K562 (cell line): ENCODE results near the gene MPIG6B. TPM values are rescaled to one million over a fixed set of nuclear protein-coding genes. Genes with fewer than 3 reads are reported as not detected.

Source experiments
- ARID2 ChIP-seq: fragments of 450-650 bp; IDR thresholded peaks from 2 replicates; pipeline ENCODE4 v1.6.1; 2017; ENCODE audit warnings: antibody characterized with exemption, mild to moderate bottlenecking
- BHLHE40 ChIP-seq: IDR thresholded peaks from 2 replicates; pipeline ENCODE4 v1.6.1; 2011; ENCODE audit warnings: low read length, improper control_type of control experiment
- CBX5 ChIP-seq: IDR thresholded peaks from 2 replicates; pipeline ENCODE4 v1.6.1; 2014; ENCODE audit warnings: low read depth, borderline replicate concordance
- CXXC5 ChIP-seq: fragments of 250-450 bp; sonication (Bioruptor Pico); IDR thresholded peaks from 2 replicates; pipeline ENCODE4 v1.8.0; 2022; ENCODE audit warnings: inconsistent platforms, mild to moderate bottlenecking, moderate library complexity
- DMBX1 ChIP-seq: fragments of 250-450 bp; sonication (Bioruptor Pico); IDR thresholded peaks from 2 replicates; pipeline ENCODE4 v1.8.0; 2022; ENCODE audit warnings: inconsistent platforms, mild to moderate bottlenecking, moderate library complexity, borderline replicate concordance
- MECOM ChIP-seq: fragments of 250-450 bp; sonication (Bioruptor Pico); IDR thresholded peaks from 2 replicates; pipeline ENCODE4 v1.8.0; 2022; ENCODE audit warnings: inconsistent platforms
- MTA1 ChIP-seq: fragments of 450-650 bp; IDR thresholded peaks from 2 replicates; pipeline ENCODE4 v1.6.1; 2017; ENCODE audit warnings: borderline replicate concordance
- MTA2 ChIP-seq: fragments of 450-650 bp; IDR thresholded peaks from 2 replicates; pipeline ENCODE4 v1.6.1; 2016; ENCODE audit warnings: low read depth
- MYNN ChIP-seq, 2 experiments: sonication (generic); formaldehyde crosslinking in 1 of 2; IDR thresholded peaks; 2 replicates each; pipeline versions ENCODE4 v1.5.0 to v1.6.1; 2016 to 2020; ENCODE audit warnings: antibody characterized with exemption in 1 of 2, missing genetic modification reagents in 1 of 2
- PHF8 ChIP-seq: fragments of 200-600 bp; sonication (generic); IDR thresholded peaks from 2 replicates; pipeline ENCODE4 v1.6.1; 2012; ENCODE audit warnings: mixed run types, mild to moderate bottlenecking, inconsistent platforms, low read length, moderate library complexity, borderline replicate concordance
- ZKSCAN1 ChIP-seq: fragments of 150-350 bp; IDR thresholded peaks from 2 replicates; pipeline ENCODE4 v1.6.1; 2016; ENCODE audit warnings: low read depth, low read length
- ZNF274 ChIP-seq: IDR thresholded peaks from 2 replicates; pipeline ENCODE4 v1.6.1; 2011; ENCODE audit warnings: low read depth, mild to moderate bottlenecking, low read length, moderate library complexity, borderline replicate concordance
- ZNF384 ChIP-seq: IDR thresholded peaks from 2 replicates; pipeline ENCODE4 v1.6.1; 2012; ENCODE audit warnings: low read depth, low read length, improper control_type of control experiment
- ZNF668 ChIP-seq: fragments of 250-450 bp; sonication (Bioruptor Pico); IDR thresholded peaks from 2 replicates; pipeline ENCODE4 v1.8.0; 2022; ENCODE audit warnings: mild to moderate bottlenecking, inconsistent platforms
- polyA plus RNA-seq, 8 experiments: library from polyadenylated mRNA; depleted of rRNA in 4 of 8; stranded (reverse) in 5 of 8; unstranded in 3 of 8; fragments of >200 nt; fragmentation: Nextera tagmentation in 2 of 8; fragmentation: Illumina TruSeq in 1 of 8; extraction: Ambion mirVana in 2 of 8; extraction: Trizol in 1 of 8; gene quantifications; 2 replicates each; pipeline versions ENCODE4 v1.2.1 to v1.2.3, GENCODE V29; 2011 to 2014; ENCODE audit warnings: inconsistent platforms in 1 of 8, missing spikeins in 1 of 8
- total RNA-seq, 7 experiments: library from RNA; depleted of rRNA in 6 of 7; stranded (reverse); fragments of >200 nt in 6 of 7; fragmentation: Illumina TruSeq in 2 of 7; extraction: Trizol in 2 of 7; gene quantifications; 2 replicates each; pipeline versions ENCODE4 v1.2.1 to v1.2.3, GENCODE V29; 2011 to 2021; ENCODE audit warnings: low replicate concordance in 1 of 7
- TF ChIP-seq, protein P1 (sequence below): fragments of 450-650 bp; IDR thresholded peaks from 2 replicates; pipeline ENCODE4 v1.6.1; 2016; ENCODE audit warnings: missing biosample characterization, missing genetic modification characterization
- TF ChIP-seq, protein P2 (sequence below): IDR thresholded peaks from 2 replicates; pipeline ENCODE4 v1.6.1; 2011; ENCODE audit warnings: borderline replicate concordance, low read depth, mild to moderate bottlenecking, moderate library complexity, low read length; ENCODE audit not compliant: insufficient read depth, poor library complexity, severe bottlenecking
- TF ChIP-seq, protein P3 (sequence below): sonication (generic); formaldehyde crosslinking; IDR thresholded peaks from 2 replicates; pipeline ENCODE4 v1.8.1; 2023; ENCODE audit warnings: mild to moderate bottlenecking, missing genetic modification reagents
- TF ChIP-seq, protein P4 (sequence below): conservative IDR thresholded peaks from 2 replicates; pipeline ENCODE4 v1.6.1; 2011; ENCODE audit warnings: low read depth, mild to moderate bottlenecking, low read length; ENCODE audit not compliant: control insufficient read depth
- TF ChIP-seq, protein P5 (sequence below): fragments of 250-450 bp; sonication (Bioruptor Pico); IDR thresholded peaks from 2 replicates; pipeline ENCODE4 v1.5.0; 2021; ENCODE audit warnings: mild to moderate bottlenecking, borderline replicate concordance

Gene MPIG6B
- total and polyA plus RNA-seq, 9 of the 15 experiments (the other 6 are each of a cell fraction or from before 2014, with no cell fraction given) = 0.11 to 1.2 (median 0.28) TPM; not detected in 1

DNA sequence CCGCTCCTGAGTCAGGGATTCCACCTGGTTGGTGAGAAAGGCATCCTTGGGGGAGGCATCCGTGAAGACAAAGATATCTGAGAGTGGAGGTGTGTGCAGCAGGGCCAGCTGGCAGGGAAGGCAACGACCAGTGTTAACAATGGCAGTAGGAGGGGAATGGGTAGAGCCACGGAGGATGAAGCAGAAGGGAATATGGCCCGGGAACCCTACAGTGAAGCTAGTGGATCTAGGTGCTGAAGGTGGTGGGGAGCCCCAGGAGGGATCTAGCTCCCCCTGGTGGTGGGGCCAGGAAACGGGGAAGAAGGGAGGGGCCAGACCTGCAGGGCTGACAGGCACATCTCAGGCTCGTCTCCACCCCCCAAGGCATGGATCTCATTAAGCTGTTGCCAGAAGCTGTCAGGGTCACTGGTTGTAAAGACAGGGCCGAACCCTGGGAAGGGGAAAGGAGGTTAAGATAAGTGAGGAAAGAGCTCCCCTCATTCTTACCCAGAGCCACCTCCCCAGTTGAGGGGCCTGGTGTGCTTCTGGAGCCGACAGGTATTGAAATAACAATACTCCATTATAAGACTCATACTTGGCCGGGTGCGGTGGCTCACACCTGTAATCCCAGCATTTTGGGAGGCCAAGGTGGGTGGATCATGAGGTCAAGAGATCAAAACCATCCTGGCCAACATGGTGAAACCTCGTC is 46.7 kb downstream of the MPIG6B start (continued):
- TF ChIP-seq CXXC5 (CRISPR knock-in tag) (peak; percentile 50), PHF8 (no peak), ZKSCAN1 (peak; percentile 78), MYNN (IDR thresholded peaks at IDR 0.05) (peak; percentile 83), MYNN (CRISPR knock-in tag; IDR thresholded peaks at IDR 0.05) (no peak), MECOM (no peak), DMBX1 (CRISPR knock-in tag) (no peak), ZNF274 (no peak), MTA2 (peak; percentile 43; the same call in 1 of the 2 replicates), ARID2 (peak; percentile 99), BHLHE40 (0 out of 2 replicates have a peak, but pooled peaks have one; percentile 64), ZNF384 (peak; percentile 84), ZNF668 (CRISPR knock-in tag) (0 out of 2 replicates have a peak, but pooled peaks have one; percentile 53), CBX5 (0 out of 2 replicates have a peak, but pooled peaks have one; percentile 33), MTA1 (peak; percentile 78; the same call in 1 of the 2 replicates)
- TF ChIP-seq, protein P1, sequence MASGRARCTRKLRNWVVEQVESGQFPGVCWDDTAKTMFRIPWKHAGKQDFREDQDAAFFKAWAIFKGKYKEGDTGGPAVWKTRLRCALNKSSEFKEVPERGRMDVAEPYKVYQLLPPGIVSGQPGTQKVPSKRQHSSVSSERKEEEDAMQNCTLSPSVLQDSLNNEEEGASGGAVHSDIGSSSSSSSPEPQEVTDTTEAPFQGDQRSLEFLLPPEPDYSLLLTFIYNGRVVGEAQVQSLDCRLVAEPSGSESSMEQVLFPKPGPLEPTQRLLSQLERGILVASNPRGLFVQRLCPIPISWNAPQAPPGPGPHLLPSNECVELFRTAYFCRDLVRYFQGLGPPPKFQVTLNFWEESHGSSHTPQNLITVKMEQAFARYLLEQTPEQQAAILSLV = no peak
- TF ChIP-seq, protein P2, sequence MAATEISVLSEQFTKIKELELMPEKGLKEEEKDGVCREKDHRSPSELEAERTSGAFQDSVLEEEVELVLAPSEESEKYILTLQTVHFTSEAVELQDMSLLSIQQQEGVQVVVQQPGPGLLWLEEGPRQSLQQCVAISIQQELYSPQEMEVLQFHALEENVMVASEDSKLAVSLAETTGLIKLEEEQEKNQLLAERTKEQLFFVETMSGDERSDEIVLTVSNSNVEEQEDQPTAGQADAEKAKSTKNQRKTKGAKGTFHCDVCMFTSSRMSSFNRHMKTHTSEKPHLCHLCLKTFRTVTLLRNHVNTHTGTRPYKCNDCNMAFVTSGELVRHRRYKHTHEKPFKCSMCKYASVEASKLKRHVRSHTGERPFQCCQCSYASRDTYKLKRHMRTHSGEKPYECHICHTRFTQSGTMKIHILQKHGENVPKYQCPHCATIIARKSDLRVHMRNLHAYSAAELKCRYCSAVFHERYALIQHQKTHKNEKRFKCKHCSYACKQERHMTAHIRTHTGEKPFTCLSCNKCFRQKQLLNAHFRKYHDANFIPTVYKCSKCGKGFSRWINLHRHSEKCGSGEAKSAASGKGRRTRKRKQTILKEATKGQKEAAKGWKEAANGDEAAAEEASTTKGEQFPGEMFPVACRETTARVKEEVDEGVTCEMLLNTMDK = peak; percentile 96
- TF ChIP-seq, protein P3, sequence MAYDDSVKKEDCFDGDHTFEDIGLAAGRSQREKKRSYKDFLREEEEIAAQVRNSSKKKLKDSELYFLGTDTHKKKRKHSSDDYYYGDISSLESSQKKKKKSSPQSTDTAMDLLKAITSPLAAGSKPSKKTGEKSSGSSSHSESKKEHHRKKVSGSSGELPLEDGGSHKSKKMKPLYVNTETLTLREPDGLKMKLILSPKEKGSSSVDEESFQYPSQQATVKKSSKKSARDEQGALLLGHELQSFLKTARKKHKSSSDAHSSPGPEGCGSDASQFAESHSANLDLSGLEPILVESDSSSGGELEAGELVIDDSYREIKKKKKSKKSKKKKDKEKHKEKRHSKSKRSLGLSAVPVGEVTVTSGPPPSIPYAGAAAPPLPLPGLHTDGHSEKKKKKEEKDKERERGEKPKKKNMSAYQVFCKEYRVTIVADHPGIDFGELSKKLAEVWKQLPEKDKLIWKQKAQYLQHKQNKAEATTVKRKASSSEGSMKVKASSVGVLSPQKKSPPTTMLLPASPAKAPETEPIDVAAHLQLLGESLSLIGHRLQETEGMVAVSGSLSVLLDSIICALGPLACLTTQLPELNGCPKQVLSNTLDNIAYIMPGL (CRISPR knock-in tag) = peak; percentile 78
- TF ChIP-seq, protein P4, sequence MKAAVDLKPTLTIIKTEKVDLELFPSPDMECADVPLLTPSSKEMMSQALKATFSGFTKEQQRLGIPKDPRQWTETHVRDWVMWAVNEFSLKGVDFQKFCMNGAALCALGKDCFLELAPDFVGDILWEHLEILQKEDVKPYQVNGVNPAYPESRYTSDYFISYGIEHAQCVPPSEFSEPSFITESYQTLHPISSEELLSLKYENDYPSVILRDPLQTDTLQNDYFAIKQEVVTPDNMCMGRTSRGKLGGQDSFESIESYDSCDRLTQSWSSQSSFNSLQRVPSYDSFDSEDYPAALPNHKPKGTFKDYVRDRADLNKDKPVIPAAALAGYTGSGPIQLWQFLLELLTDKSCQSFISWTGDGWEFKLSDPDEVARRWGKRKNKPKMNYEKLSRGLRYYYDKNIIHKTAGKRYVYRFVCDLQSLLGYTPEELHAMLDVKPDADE = peak; percentile 71; the same call in 1 of the 2 replicates
- TF ChIP-seq, protein P5, sequence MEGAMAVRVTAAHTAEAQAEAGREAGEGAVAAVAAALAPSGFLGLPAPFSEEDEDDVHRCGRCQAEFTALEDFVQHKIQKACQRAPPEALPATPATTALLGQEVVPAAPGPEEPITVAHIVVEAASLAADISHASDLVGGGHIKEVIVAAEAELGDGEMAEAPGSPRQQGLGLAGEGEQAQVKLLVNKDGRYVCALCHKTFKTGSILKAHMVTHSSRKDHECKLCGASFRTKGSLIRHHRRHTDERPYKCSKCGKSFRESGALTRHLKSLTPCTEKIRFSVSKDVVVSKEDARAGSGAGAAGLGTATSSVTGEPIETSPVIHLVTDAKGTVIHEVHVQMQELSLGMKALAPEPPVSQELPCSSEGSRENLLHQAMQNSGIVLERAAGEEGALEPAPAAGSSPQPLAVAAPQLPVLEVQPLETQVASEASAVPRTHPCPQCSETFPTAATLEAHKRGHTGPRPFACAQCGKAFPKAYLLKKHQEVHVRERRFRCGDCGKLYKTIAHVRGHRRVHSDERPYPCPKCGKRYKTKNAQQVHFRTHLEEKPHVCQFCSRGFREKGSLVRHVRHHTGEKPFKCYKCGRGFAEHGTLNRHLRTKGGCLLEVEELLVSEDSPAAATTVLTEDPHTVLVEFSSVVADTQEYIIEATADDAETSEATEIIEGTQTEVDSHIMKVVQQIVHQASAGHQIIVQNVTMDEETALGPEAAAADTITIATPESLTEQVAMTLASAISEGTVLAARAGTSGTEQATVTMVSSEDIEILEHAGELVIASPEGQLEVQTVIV (CRISPR knock-in tag) = no peak
